GM12873 (cell line): ENCODE measurements around the gene TNFAIP8L1.

Experiments used
- TF ChIP-seq, protein P1 (sequence below): IDR thresholded peaks from 2 replicates; pipeline ENCODE4 v1.5.1; 2012; ENCODE audit warnings: low read depth, mild to moderate bottlenecking, moderate library complexity, low read length, control low read depth; ENCODE audit not compliant: insufficient read depth; ENCODE audit errors: missing control alignments

The TNFAIP8L1 gene

DNA sequence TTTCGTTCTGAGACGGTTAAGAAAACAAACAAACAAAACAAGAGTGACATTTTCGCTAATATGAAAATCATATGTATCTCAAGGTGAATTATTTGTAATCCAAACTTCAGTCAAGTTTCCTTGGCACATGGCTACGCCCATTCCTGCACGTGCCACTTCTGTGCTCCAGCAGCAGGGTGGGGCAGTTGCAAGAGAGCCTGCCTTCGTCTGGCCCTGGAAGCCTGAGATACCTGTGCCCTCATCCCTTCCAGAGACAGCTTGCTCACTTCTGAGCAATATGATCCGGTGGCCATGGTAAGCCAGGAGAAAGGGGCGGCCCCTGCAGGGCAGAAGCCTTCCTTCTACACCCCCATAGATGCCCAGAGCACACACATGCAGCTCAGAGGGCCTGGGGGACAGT, 62.2 kb downstream of the TNFAIP8L1 start:
- TF ChIP-seq, protein P1, sequence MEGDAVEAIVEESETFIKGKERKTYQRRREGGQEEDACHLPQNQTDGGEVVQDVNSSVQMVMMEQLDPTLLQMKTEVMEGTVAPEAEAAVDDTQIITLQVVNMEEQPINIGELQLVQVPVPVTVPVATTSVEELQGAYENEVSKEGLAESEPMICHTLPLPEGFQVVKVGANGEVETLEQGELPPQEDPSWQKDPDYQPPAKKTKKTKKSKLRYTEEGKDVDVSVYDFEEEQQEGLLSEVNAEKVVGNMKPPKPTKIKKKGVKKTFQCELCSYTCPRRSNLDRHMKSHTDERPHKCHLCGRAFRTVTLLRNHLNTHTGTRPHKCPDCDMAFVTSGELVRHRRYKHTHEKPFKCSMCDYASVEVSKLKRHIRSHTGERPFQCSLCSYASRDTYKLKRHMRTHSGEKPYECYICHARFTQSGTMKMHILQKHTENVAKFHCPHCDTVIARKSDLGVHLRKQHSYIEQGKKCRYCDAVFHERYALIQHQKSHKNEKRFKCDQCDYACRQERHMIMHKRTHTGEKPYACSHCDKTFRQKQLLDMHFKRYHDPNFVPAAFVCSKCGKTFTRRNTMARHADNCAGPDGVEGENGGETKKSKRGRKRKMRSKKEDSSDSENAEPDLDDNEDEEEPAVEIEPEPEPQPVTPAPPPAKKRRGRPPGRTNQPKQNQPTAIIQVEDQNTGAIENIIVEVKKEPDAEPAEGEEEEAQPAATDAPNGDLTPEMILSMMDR: no peak

DNA sequence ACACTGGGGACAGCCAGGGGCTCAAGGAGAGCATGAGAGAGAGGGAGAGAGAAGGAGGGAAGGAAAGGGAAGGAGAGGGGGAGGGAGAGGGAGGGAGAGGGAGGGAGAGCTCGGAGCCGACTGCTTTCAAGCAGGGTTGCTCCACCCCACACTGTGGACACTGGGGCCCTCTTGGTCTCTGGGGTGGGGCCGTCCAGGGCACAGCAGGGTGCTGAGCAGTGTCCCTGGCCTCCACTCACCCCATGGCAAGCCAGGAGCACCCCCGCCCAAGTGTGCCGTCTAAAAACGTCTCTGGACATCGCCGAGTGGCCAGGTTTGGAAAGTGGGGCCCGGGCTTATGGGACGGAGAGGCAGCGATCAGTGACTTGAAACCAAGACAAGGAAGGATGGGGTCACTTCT, 63.4 kb downstream of the TNFAIP8L1 start:
- TF ChIP-seq, protein P1: no peak

DNA sequence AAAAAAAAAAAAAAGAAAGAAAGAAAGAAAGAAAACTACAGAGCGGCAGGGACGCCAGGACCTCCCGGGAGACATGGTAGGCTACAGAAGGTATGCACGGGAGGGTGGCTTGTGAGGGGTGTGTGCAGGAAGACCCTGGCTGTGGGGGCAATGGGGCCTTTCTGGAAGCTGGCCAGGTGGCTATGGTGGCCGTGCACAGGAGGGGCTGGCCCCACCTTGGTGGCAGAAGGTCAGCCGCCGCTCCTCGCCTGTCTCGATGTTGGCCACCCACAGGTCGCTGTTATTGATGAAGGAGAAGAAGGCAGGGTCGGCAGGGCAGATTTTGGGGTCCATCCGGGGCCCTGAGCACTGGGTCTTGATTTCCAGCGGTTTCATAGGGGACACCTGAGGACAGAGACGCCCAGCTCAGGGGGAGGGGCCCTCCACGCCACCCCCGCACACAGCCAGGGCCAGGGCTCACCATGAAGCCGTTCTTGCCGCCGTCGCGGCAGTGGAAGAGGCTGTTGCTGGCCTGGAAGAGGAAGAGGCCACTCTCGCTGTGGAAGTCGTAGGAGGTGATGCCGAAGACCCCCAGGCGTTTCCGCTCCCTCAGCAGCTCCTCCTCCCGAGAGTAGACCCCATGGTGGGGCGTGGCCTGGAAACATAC, 64.5 kb downstream of the TNFAIP8L1 start:
- TF ChIP-seq, protein P1: no peak

DNA sequence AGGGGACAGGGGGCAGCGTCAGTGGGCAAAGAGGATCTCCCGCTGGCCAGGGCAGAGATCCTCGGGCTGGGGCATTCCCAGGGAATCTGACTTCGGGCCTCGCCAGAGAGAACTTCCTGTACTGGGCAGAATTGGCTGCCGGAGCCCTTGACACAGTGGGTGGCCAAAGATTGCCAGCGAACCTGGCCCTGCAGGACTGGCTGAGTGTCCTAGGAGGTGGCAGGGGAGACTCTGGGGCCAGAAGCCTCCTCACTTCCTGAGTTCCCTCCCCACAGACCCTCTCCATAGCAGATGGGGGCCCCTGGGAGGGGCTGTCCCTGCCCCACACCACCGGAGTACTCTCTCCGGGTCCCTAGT, 65.0 kb downstream of the TNFAIP8L1 start:
- TF ChIP-seq, protein P1: no peak
